ENCODE data around the gene HNRNPLL.

The HNRNPLL gene

GRCh38 chr2:38634684-38635083, 32.0 kb upstream of the HNRNPLL start:
- Histone ChIP-seq H3K9ac (ENCODE audit: low read depth, low read length) (no peak overlapping the region), H3K27ac (ENCODE audit: low read depth, low read length) (no peak overlapping the region)
- 95% methylated on average over 3 of the region's 3 CpGs for WGBS

GRCh38 chr2:38633895-38634294, 31.2 kb upstream of the HNRNPLL start:
- no peak overlapping the region for H3K4me3 ChIP-seq (ENCODE audit: low read length)
- H3K36me3 ChIP-seq (ENCODE audit: insufficient read depth, low read length), result no peaks in the 10 kb centered on the region
- no peak overlapping the region for H3K9ac ChIP-seq (ENCODE audit: low read depth, low read length)
- 69% methylated on average over 2 of the region's 2 CpGs for whole genome bisulfite sequencing
- H3K27ac ChIP-seq (ENCODE audit: low read depth, low read length), result no peak overlapping the region
- H3K27me3 ChIP-seq (ENCODE audit: insufficient read depth, low read length), result no peaks in the 10 kb centered on the region
- H3K4me1 ChIP-seq (ENCODE audit: insufficient read depth, low read length), result no peaks in the 10 kb centered on the region
- peaks cover 4% of the 10 kb centered on the region; the same call in 1 of the 2 replicates for H3K9me3 ChIP-seq (ENCODE audit: insufficient read depth, low read depth, low read length)

More at GRCh38 chr2:38634684-38635083, 32.0 kb upstream of the HNRNPLL start:
- Histone ChIP-seq H3K4me1 (ENCODE audit: insufficient read depth, low read length) (no peaks in the 10 kb centered on the region), H3K36me3 (ENCODE audit: insufficient read depth, low read length) (no peaks in the 10 kb centered on the region), H3K9me3 (ENCODE audit: insufficient read depth, low read depth, low read length) (peaks cover 2% of the 10 kb centered on the region; the same call in 1 of the 2 replicates), H3K27me3 (ENCODE audit: insufficient read depth, low read length) (no peaks in the 10 kb centered on the region), H3K4me3 (ENCODE audit: low read length) (no peak overlapping the region)

DNA sequence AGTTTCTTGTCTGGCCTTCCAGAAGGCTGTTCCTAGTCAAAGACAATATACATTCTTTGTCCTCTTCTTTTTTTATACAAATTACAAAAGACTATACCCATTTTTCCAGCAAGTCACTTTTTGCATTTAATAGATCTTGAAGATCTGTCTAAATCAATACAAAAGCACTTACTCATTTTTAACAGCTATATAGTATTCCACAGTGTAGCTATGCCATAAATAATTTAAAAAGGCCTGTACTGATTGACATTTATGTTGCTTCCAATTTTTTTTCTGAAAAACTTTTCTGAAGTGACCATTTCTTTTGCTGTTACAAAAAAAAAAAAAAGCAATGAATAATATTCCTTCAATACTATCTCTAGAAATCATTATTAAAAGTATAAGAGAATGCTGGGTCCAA, 30.3 kb upstream of the HNRNPLL start:
- Histone ChIP-seq H3K9ac (ENCODE audit: low read depth, low read length) (no peak overlapping the region), H3K4me1 (ENCODE audit: insufficient read depth, low read length) (no peaks in the 10 kb centered on the region), H3K4me3 (ENCODE audit: low read length) (no peak overlapping the region), H3K9me3 (ENCODE audit: insufficient read depth, low read depth, low read length) (peaks cover 4% of the 10 kb centered on the region; the same call in 1 of the 2 replicates), H3K27me3 (ENCODE audit: insufficient read depth, low read length) (no peaks in the 10 kb centered on the region), H3K36me3 (ENCODE audit: insufficient read depth, low read length) (no peaks in the 10 kb centered on the region), H3K27ac (ENCODE audit: low read depth, low read length) (no peak overlapping the region)

- Histone ChIP-seq H3K9me3 (ENCODE audit: insufficient read depth, low read depth, low read length) (peaks cover 4% of the 10 kb centered on the region; the same call in 1 of the 2 replicates), H3K9ac (ENCODE audit: low read depth, low read length) (no peak overlapping the region), H3K27me3 (ENCODE audit: insufficient read depth, low read length) (no peaks in the 10 kb centered on the region), H3K36me3 (ENCODE audit: insufficient read depth, low read length) (no peaks in the 10 kb centered on the region), H3K4me3 (ENCODE audit: low read length) (no peak overlapping the region), H3K4me1 (ENCODE audit: insufficient read depth, low read length) (no peaks in the 10 kb centered on the region), H3K27ac (ENCODE audit: low read depth, low read length) (no peak overlapping the region)
- WGBS, result 98% methylated on average over 2 of the region's 2 CpGs
Observed at GRCh38 chr2:38631976-38632375, 29.2 kb upstream of the HNRNPLL start.

DNA sequence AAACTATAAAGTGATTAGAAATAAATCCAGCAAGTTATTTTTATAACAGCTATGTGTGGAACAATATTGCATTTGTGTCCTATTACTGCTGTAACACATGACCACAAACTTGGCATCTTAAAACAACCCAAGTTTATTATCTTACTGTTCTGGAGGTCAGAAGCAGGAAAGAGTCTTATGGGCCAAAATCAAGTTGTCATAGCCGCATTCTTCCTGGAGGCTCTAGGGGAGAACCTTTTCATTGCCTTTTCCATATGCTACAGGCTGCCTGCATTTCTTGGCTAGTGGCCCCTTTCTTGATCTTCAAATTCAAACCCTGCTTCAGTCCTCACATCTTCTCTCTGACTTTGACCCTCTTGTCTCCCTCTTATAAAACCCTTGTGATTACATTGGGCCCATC, 27.0 kb upstream of the HNRNPLL start:
- no peaks in the 10 kb centered on the region for H3K27me3 ChIP-seq (ENCODE audit: insufficient read depth, low read length)
- no peak overlapping the region for H3K27ac ChIP-seq (ENCODE audit: low read depth, low read length)
- H3K4me1 ChIP-seq (ENCODE audit: insufficient read depth, low read length), result no peaks in the 10 kb centered on the region
- 97% methylated on average over 1 of the region's 1 CpG for WGBS
- H3K36me3 ChIP-seq (ENCODE audit: insufficient read depth, low read length), result no peaks in the 10 kb centered on the region
- no peak overlapping the region for H3K9ac ChIP-seq (ENCODE audit: low read depth, low read length)
- H3K9me3 ChIP-seq (ENCODE audit: insufficient read depth, low read depth, low read length), result peaks cover 4% of the 10 kb centered on the region; the same call in 1 of the 2 replicates
- no peak overlapping the region for H3K4me3 ChIP-seq (ENCODE audit: low read length)

- H3K9me3 ChIP-seq (ENCODE audit: insufficient read depth, low read depth, low read length), result peaks cover 4% of the 10 kb centered on the region; the same call in 1 of the 2 replicates
- 95% methylated on average over 4 of the region's 4 CpGs for WGBS
- H3K4me1 ChIP-seq (ENCODE audit: insufficient read depth, low read length), result no peaks in the 10 kb centered on the region
- no peaks in the 10 kb centered on the region for H3K27me3 ChIP-seq (ENCODE audit: insufficient read depth, low read length)
- no peak overlapping the region for H3K27ac ChIP-seq (ENCODE audit: low read depth, low read length)
- H3K9ac ChIP-seq (ENCODE audit: low read depth, low read length), result no peak overlapping the region
- H3K4me3 ChIP-seq (ENCODE audit: low read length), result no peak overlapping the region
- no peaks in the 10 kb centered on the region for H3K36me3 ChIP-seq (ENCODE audit: insufficient read depth, low read length)
Observed at GRCh38 chr2:38627391-38627790, 24.7 kb upstream of the HNRNPLL start.

DNA sequence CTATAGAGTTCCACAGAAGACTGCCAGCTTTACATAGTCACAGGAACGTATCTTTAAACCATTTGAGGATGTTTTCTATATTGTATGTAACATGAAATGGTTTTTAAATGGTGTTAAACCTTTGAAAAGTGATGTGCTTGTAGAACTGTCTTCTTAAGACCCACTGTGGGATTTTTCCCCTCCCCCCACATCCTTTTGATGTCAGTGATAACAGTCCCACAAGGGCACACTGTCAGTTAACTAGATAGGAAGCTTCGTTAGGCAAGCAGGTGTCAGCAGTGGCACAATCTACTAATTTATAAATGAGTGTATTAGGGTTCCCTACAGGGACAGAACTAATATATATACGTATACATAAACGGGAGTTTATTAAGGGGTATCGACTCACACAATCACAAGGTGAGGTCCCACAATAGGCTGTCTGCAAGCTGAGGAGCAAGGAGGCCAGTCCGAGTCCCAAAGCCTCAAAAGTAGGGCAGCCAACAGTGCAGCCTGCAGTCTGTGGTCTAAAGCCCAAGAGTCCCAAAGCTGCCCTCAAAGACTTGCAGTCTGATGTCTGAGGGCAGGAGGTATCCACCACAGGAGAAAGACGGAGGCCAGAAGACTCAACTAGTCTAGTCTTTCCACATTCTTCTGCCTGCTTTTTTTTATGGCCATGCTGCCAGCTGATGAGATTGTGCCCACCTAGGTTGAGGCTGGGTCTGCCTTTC, 23.8 kb upstream of the HNRNPLL start:
- Histone ChIP-seq H3K9ac (ENCODE audit: low read depth, low read length) (no peak overlapping the region), H3K27me3 (ENCODE audit: insufficient read depth, low read length) (no peaks in the 10 kb centered on the region), H3K4me1 (ENCODE audit: insufficient read depth, low read length) (no peaks in the 10 kb centered on the region), H3K36me3 (ENCODE audit: insufficient read depth, low read length) (no peaks in the 10 kb centered on the region), H3K27ac (ENCODE audit: low read depth, low read length) (no peak overlapping the region), H3K4me3 (ENCODE audit: low read length) (no peak overlapping the region), H3K9me3 (ENCODE audit: insufficient read depth, low read depth, low read length) (peaks cover 4% of the 10 kb centered on the region; the same call in 1 of the 2 replicates)
- 88% methylated on average over 7 of the region's 7 CpGs for WGBS

DNA sequence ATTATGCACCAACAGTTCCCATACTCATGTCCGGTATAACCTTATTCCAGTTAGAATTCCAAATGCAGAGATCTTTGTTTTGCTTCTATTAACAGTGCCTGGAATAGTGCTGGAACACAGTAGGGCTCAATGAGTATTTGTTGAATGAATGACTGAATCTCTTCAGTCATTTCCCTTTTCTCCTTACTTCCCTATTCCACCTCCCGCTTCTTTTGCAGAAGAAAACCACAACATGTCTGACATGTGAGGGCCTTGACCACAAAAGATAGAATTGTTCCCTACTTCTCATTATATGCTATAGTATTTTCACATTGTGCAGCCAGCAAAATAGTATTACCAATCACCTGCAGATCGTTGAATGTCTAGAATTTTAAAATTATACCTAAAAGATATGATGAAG, 19.5 kb upstream of the HNRNPLL start:
- Histone ChIP-seq H3K36me3 (ENCODE audit: insufficient read depth, low read length) (no peaks in the 10 kb centered on the region), H3K4me1 (ENCODE audit: insufficient read depth, low read length) (no peaks in the 10 kb centered on the region), H3K27ac (ENCODE audit: low read depth, low read length) (no peak overlapping the region), H3K27me3 (ENCODE audit: insufficient read depth, low read length) (no peaks in the 10 kb centered on the region), H3K9ac (ENCODE audit: low read depth, low read length) (no peak overlapping the region), H3K4me3 (ENCODE audit: low read length) (no peak overlapping the region), H3K9me3 (ENCODE audit: insufficient read depth, low read depth, low read length) (0 out of 2 replicates have a peak, but pooled peaks cover 2% of the 10 kb centered on the region)
- 94% methylated on average over 2 of the region's 3 CpGs for WGBS

DNA sequence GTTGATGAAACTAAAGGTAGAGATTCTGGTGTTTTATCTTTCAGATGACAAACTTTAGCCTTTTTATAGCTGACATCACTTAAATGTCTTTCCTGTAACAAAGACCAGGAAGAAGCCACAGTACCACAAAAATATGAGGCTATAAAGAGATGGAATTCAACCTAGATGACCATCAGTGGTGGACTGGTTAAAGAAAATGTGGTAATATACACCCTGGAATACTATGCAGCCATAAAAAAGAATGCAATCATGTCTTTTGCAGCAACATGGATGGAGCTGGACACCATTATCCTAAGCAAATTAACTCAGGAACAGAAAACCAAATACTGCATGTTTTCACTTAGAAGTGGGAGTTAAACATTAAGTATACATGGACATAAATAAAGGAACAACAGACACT, 18.3 kb upstream of the HNRNPLL start:
- 0 out of 2 replicates have a peak, but pooled peaks cover 2% of the 10 kb centered on the region for H3K9me3 ChIP-seq (ENCODE audit: insufficient read depth, low read depth, low read length)
- no peaks in the 10 kb centered on the region for H3K27me3 ChIP-seq (ENCODE audit: insufficient read depth, low read length)
- H3K27ac ChIP-seq (ENCODE audit: low read depth, low read length), result no peak overlapping the region
- H3K4me1 ChIP-seq (ENCODE audit: insufficient read depth, low read length), result no peaks in the 10 kb centered on the region
- H3K4me3 ChIP-seq (ENCODE audit: low read length), result no peak overlapping the region
- no peaks in the 10 kb centered on the region for H3K36me3 ChIP-seq (ENCODE audit: insufficient read depth, low read length)
- no peak overlapping the region for H3K9ac ChIP-seq (ENCODE audit: low read depth, low read length)

- Histone ChIP-seq H3K27me3 (ENCODE audit: insufficient read depth, low read length) (no peaks in the 10 kb centered on the region), H3K36me3 (ENCODE audit: insufficient read depth, low read length) (no peaks in the 10 kb centered on the region), H3K4me1 (ENCODE audit: insufficient read depth, low read length) (no peaks in the 10 kb centered on the region), H3K9ac (ENCODE audit: low read depth, low read length) (no peak overlapping the region), H3K9me3 (ENCODE audit: insufficient read depth, low read depth, low read length) (0 out of 2 replicates have a peak, but pooled peaks cover 2% of the 10 kb centered on the region), H3K4me3 (ENCODE audit: low read length) (no peak overlapping the region), H3K27ac (ENCODE audit: low read depth, low read length) (no peak overlapping the region)
- 89% methylated on average over 6 of the region's 7 CpGs for WGBS
Observed at GRCh38 chr2:38620282-38620977, 17.7 kb upstream of the HNRNPLL start.

- no peaks in the 10 kb centered on the region for H3K36me3 ChIP-seq (ENCODE audit: insufficient read depth, low read length)
- H3K27ac ChIP-seq (ENCODE audit: low read depth, low read length), result no peak overlapping the region
- no peak overlapping the region for H3K9ac ChIP-seq (ENCODE audit: low read depth, low read length)
- H3K9me3 ChIP-seq (ENCODE audit: insufficient read depth, low read depth, low read length), result 0 out of 2 replicates have a peak, but pooled peaks cover 2% of the 10 kb centered on the region
- H3K27me3 ChIP-seq (ENCODE audit: insufficient read depth, low read length), result no peaks in the 10 kb centered on the region
- H3K4me3 ChIP-seq (ENCODE audit: low read length), result no peak overlapping the region
- no peaks in the 10 kb centered on the region for H3K4me1 ChIP-seq (ENCODE audit: insufficient read depth, low read length)
- WGBS, result 86% methylated on average over 4 of the region's 4 CpGs
Observed at GRCh38 chr2:38619458-38620164, 16.9 kb upstream of the HNRNPLL start.
